HEK293 (cell line): ENCODE data around the gene USP24.

Experiments
- CTCF ChIA-PET: fragments of 350-600 bp; formaldehyde crosslinking; extraction: SDS; loops from one replicate; lab custom pipeline; 2021; ENCODE audit warnings: antibody characterized with exemption; lab: Yijun Ruan, JAX
- POLR2A ChIA-PET: fragments of 300-600 bp; formaldehyde crosslinking; extraction: SDS; loops from one replicate; lab custom pipeline; 2020; ENCODE audit warnings: antibody characterized with exemption, inconsistent platforms; lab: Yijun Ruan, JAX
- H3K27ac ChIP-seq: fragments of 200-500 bp; sonication (Bioruptor generic); 2 replicates; pipeline ENCODE4 v1.5.1; 2014; ENCODE audit warnings: low read depth, low read length, control low read depth, inconsistent platforms; ENCODE audit errors: extremely low read depth
- H3K36me3 ChIP-seq, 2 experiments: fragments of 200-500 bp in 1 of 2; sonication (Bioruptor generic) in 1 of 2; 1 replicate in 1 of 2; 2 replicates in 1 of 2; pipeline ENCODE4 v1.5.1; 2014 to 2017; ENCODE audit warnings: inconsistent platforms in 2 of 2, low read length in 2 of 2; ENCODE audit not compliant: control insufficient read depth in 2 of 2, insufficient read depth in 1 of 2
- H3K4me1 ChIP-seq: fragments of 200-500 bp; sonication (Bioruptor generic); 2 replicates; pipeline ENCODE4 v1.5.1; 2014; ENCODE audit warnings: mild to moderate bottlenecking, low read length, inconsistent platforms; ENCODE audit not compliant: control insufficient read depth, insufficient read depth
- H3K4me3 ChIP-seq: 2 replicates; pipeline ENCODE4 v1.5.1; 2011; ENCODE audit warnings: low read depth, mild to moderate bottlenecking, control low read depth, low read length, moderate library complexity
- H3K9me3 ChIP-seq: fragments of 200-500 bp; sonication (Bioruptor generic); 2 replicates; pipeline ENCODE4 v1.5.1; 2014; ENCODE audit warnings: low read depth, low read length, inconsistent platforms; ENCODE audit not compliant: control insufficient read depth, insufficient read depth
- IKZF3 ChIP-seq: fragments of 450-650 bp; IDR thresholded peaks from 2 replicates; pipeline ENCODE4 v1.5.0; 2018; ENCODE audit warnings: missing biosample characterization, mild to moderate bottlenecking, missing genetic modification characterization, moderate library complexity
- INSM2 ChIP-seq: fragments of 450-650 bp; formaldehyde crosslinking; IDR thresholded peaks from 2 replicates; pipeline ENCODE4 v1.5.1; 2016; ENCODE audit warnings: missing biosample characterization, missing genetic modification characterization
- TRIM28 ChIP-seq: IDR thresholded peaks from 2 replicates; pipeline ENCODE4 v1.6.1; 2011; ENCODE audit warnings: low read length, control low read depth, borderline replicate concordance
- ZBTB11 ChIP-seq: fragments of 450-650 bp; formaldehyde crosslinking; conservative IDR thresholded peaks from 2 replicates; pipeline ENCODE4 v1.5.1; 2016; ENCODE audit warnings: low read depth, missing biosample characterization, missing genetic modification characterization
- ZFP69B ChIP-seq: fragments of 450-650 bp; formaldehyde crosslinking; IDR thresholded peaks from 2 replicates; pipeline ENCODE4 v1.5.1; 2016; ENCODE audit warnings: missing biosample characterization, missing genetic modification characterization
- ZNF114 ChIP-seq: fragments of 450-650 bp; formaldehyde crosslinking; IDR thresholded peaks from 2 replicates; pipeline ENCODE4 v1.5.0; 2017; ENCODE audit warnings: missing biosample characterization, missing genetic modification characterization
- ZNF155 ChIP-seq: fragments of 450-650 bp; formaldehyde crosslinking; IDR thresholded peaks from 2 replicates; pipeline ENCODE4 v1.5.1; 2016; ENCODE audit warnings: missing biosample characterization, missing genetic modification characterization
- ZNF26 ChIP-seq: fragments of 450-650 bp; formaldehyde crosslinking; IDR thresholded peaks from 2 replicates; pipeline ENCODE4 v1.5.1; 2016; ENCODE audit warnings: missing biosample characterization, missing genetic modification characterization
- ZNF266 ChIP-seq: fragments of 450-650 bp; formaldehyde crosslinking; IDR thresholded peaks from 2 replicates; pipeline ENCODE4 v1.5.1; 2016; ENCODE audit warnings: missing biosample characterization, missing genetic modification characterization, low read depth
- ZNF280D ChIP-seq: fragments of 450-650 bp; formaldehyde crosslinking; IDR thresholded peaks from 2 replicates; pipeline ENCODE4 v1.5.1; 2016; ENCODE audit warnings: missing biosample characterization, missing genetic modification characterization
- ZNF354C ChIP-seq: fragments of 450-650 bp; formaldehyde crosslinking; IDR thresholded peaks from 2 replicates; pipeline ENCODE4 v1.5.1; 2016; ENCODE audit warnings: missing biosample characterization, missing genetic modification characterization, low read depth, borderline replicate concordance
- ZNF391 ChIP-seq: fragments of 450-650 bp; formaldehyde crosslinking; IDR thresholded peaks from 2 replicates; pipeline ENCODE4 v1.5.1; 2016; ENCODE audit warnings: low read depth, missing biosample characterization, missing genetic modification characterization, borderline replicate concordance
- ZNF510 ChIP-seq: fragments of 450-650 bp; formaldehyde crosslinking; IDR thresholded peaks from 2 replicates; pipeline ENCODE4 v1.5.1; 2018; ENCODE audit warnings: mild to moderate bottlenecking, missing genetic modification characterization, missing biosample characterization; ENCODE audit not compliant: insufficient replicate concordance
- ZNF560 ChIP-seq: fragments of 450-650 bp; formaldehyde crosslinking; IDR thresholded peaks from 2 replicates; pipeline ENCODE4 v1.5.1; 2017; ENCODE audit warnings: missing biosample characterization, missing genetic modification characterization, borderline replicate concordance
- ZNF626 ChIP-seq: fragments of 450-650 bp; sonication (Bioruptor Pico); formaldehyde crosslinking; IDR thresholded peaks from 2 replicates; pipeline ENCODE4 v1.5.1; 2018; ENCODE audit warnings: missing biosample characterization, missing genetic modification characterization, inconsistent platforms
- ZNF843 ChIP-seq: fragments of 450-650 bp; formaldehyde crosslinking; IDR thresholded peaks from 2 replicates; pipeline ENCODE4 v1.5.1; 2016; ENCODE audit warnings: missing biosample characterization, missing genetic modification characterization
- ZSCAN23 ChIP-seq: fragments of 450-650 bp; formaldehyde crosslinking; IDR thresholded peaks from 2 replicates; pipeline ENCODE4 v1.5.1; 2016; ENCODE audit warnings: missing biosample characterization, missing genetic modification characterization
- ZSCAN5A ChIP-seq: fragments of 450-650 bp; formaldehyde crosslinking; IDR thresholded peaks from 2 replicates; pipeline ENCODE4 v1.5.1; 2016; ENCODE audit warnings: missing biosample characterization, missing genetic modification characterization

USP24 gene

GRCh38 chr1:55224729-55225128 lies 9.6 kb upstream of the USP24 start:
- no peak overlapping the region for H3K27ac ChIP-seq
- TF ChIP-seq ZNF626 (tag by site-specific recombination) (no peak), ZNF266 (no peak), ZNF280D (tag by site-specific recombination) (no peak), ZNF26 (tag by site-specific recombination) (no peak), ZBTB11 (no peak), ZNF391 (tag by site-specific recombination) (no peak), ZNF560 (tag by site-specific recombination) (no peak), ZNF354C (no peak), ZNF843 (tag by site-specific recombination) (no peak), ZSCAN5A (tag by site-specific recombination) (no peak), ZNF510 (tag by site-specific recombination) (no peak), ZNF114 (tag by site-specific recombination) (no peak), INSM2 (tag by site-specific recombination) (no peak), ZFP69B (tag by site-specific recombination) (no peak), TRIM28 (no peak), IKZF3 (tag by site-specific recombination) (no peak), ZNF155 (tag by site-specific recombination) (no peak), ZSCAN23 (tag by site-specific recombination) (no peak)
- TF ChIP-seq, all 188 proteins: peak for 0
- Histone ChIP-seq H3K4me3 (no peak overlapping the region), H3K4me1 (no peaks in the 10 kb centered on the region), H3K9me3 (no peaks in the 10 kb centered on the region), H3K36me3 (no peaks in the 10 kb centered on the region)
- ChIA-PET POLR2A (no interaction called here), CTCF (no interaction called here)
